ENCODE results near the gene POLL.

The POLL gene

GRCh38 chr10:101536800-101537199 lies 51.3 kb downstream of the POLL start:
- DNase-seq (ENCODE audit: low read depth): peak; percentile 57
- no peak overlapping the region for H3K4me3 ChIP-seq (ENCODE audit: low read length)
- peak; percentile 47 for TF ChIP-seq CTCF (IDR thresholded peaks at IDR 0.05; ENCODE audit: insufficient read depth, low read depth, low read length, missing control alignments)

GRCh38 chr10:101535949-101536348 lies 52.1 kb downstream of the POLL start:
- DNase-seq (ENCODE audit: low read depth): no peak
- TF ChIP-seq CTCF (IDR thresholded peaks at IDR 0.05; ENCODE audit: insufficient read depth, low read depth, low read length, missing control alignments): no peak
- H3K4me3 ChIP-seq (ENCODE audit: low read length): no peak overlapping the region

- DNase-seq (ENCODE audit: low read depth): no peak
- TF ChIP-seq CTCF (IDR thresholded peaks at IDR 0.05; ENCODE audit: insufficient read depth, low read depth, low read length, missing control alignments): no peak
These were observed 58.1 kb downstream of the POLL start for GRCh38 chr10:101529725-101530553.

GRCh38 chr10:101529207-101529606 lies 58.9 kb downstream of the POLL start:
- H3K4me3 ChIP-seq (ENCODE audit: low read length): no peak overlapping the region
- DNase-seq (ENCODE audit: low read depth): no peak
- no peak for TF ChIP-seq CTCF (IDR thresholded peaks at IDR 0.05; ENCODE audit: insufficient read depth, low read depth, low read length, missing control alignments)

More at GRCh38 chr10:101529725-101530553, 58.1 kb downstream of the POLL start:
- H3K4me3 ChIP-seq (ENCODE audit: low read length): no peak overlapping the region

Data from epithelial cell of esophagus (primary cell).